PC-9 (cell line): ENCODE data around the gene CHKB. TPM values are rescaled to one million over a fixed set of nuclear protein-coding genes. Genes with fewer than 3 reads are reported as not detected.

Experiments used
- BruUV-seq: library from RNA; stranded (reverse); fragments of 400-500 nt; replicated peaks from 2 replicates; lab custom pipeline; 2021; lab: Mats Ljungman, UMichigan
- CTCF ChIA-PET: fragments of 300-600 bp; sonication (Branson Sonifier 250); formaldehyde crosslinking; loops from one replicate; lab custom pipeline; 2022; ENCODE audit warnings: antibody characterized with exemption; lab: Charles Lee
- POLR2A ChIA-PET: fragments of 300-600 bp; sonication (Branson Sonifier 250); formaldehyde crosslinking; loops from one replicate; lab custom pipeline; 2022; ENCODE audit warnings: antibody characterized with exemption; ENCODE audit not compliant: unreplicated experiment; lab: Charles Lee
- DNase-seq, 2 experiments: peaks; one replicate each; pipeline versions ENCODE4 v3.0.0 to v3.0.0-alpha.2; 2015 to 2022; ENCODE audit warnings: mixed read lengths in 1 of 2
- H2AFZ ChIP-seq: fragments of 200-600 bp; sonication (generic); 2 replicates; pipeline ENCODE4 v1.8.1; 2017; ENCODE audit warnings: antibody characterized with exemption
- H3F3A ChIP-seq: fragments of 200-600 bp; sonication (generic); 2 replicates; pipeline ENCODE4 v1.8.1; 2017; ENCODE audit warnings: antibody characterized with exemption, mild to moderate bottlenecking, low read depth; ENCODE audit not compliant: insufficient read depth
- H3K27ac ChIP-seq: fragments of 200-600 bp; sonication (generic); 2 replicates; pipeline ENCODE4 v1.6.1; 2016; ENCODE audit warnings: mixed run types
- H3K27me3 ChIP-seq: fragments of 200-600 bp; sonication (generic); 2 replicates; pipeline ENCODE4 v1.6.1; 2016; ENCODE audit warnings: low read depth, mixed run types; ENCODE audit not compliant: insufficient read depth
- H3K36me3 ChIP-seq: fragments of 200-600 bp; sonication (generic); 2 replicates; pipeline ENCODE4 v1.6.1; 2016; ENCODE audit warnings: low read depth, mixed run types
- H3K4me1 ChIP-seq: fragments of 200-600 bp; sonication (generic); replicated peaks from 2 replicates; pipeline ENCODE4 v1.6.1; 2016; ENCODE audit warnings: mixed run types; ENCODE audit not compliant: insufficient read depth
- H3K4me2 ChIP-seq: fragments of 200-600 bp; sonication (generic); 2 replicates; pipeline ENCODE4 v1.6.1; 2017; ENCODE audit warnings: mixed run types
- H3K4me3 ChIP-seq: fragments of 200-600 bp; sonication (generic); 2 replicates; pipeline ENCODE4 v1.6.1; 2016; ENCODE audit warnings: mixed run types
- H3K79me2 ChIP-seq: fragments of 200-600 bp; sonication (generic); 2 replicates; pipeline ENCODE4 v1.6.1; 2017; ENCODE audit warnings: low read depth, mixed run types
- H3K9me2 ChIP-seq: fragments of 200-600 bp; sonication (generic); 2 replicates; pipeline ENCODE4 v1.8.1; 2017; ENCODE audit warnings: mild to moderate bottlenecking; ENCODE audit not compliant: insufficient read depth
- H3K9me3 ChIP-seq: fragments of 200-600 bp; sonication (generic); 2 replicates; pipeline ENCODE4 v1.8.1; 2016; ENCODE audit warnings: low read depth; ENCODE audit not compliant: insufficient read depth
- H4K20me1 ChIP-seq: fragments of 200-600 bp; sonication (generic); 2 replicates; pipeline ENCODE4 v1.8.1; 2017; ENCODE audit not compliant: insufficient read depth
- CTCF ChIP-seq: fragments of 200-600 bp; sonication (generic); conservative IDR thresholded peaks from 2 replicates; pipeline ENCODE4 v1.6.1; 2017; ENCODE audit warnings: mixed run types, antibody characterized with exemption, mild to moderate bottlenecking, moderate library complexity
- EZH2 ChIP-seq: fragments of 200-600 bp; sonication (generic); IDR thresholded peaks from 2 replicates; pipeline ENCODE4 v1.8.0; 2017; ENCODE audit warnings: antibody characterized with exemption, low read depth
- intact Hi-C: fragments of 100-400 bp; cut with micrococcal nuclease; formaldehyde crosslinking; loops from one replicate; pipeline ENCODE4 v1.10.0; 2022; ENCODE audit not compliant: unreplicated experiment
- total RNA-seq: library from RNA; stranded (reverse); gene quantifications from 2 replicates; pipeline ENCODE4 v1.2.3, GENCODE V29; 2021

CHKB gene
- total RNA-seq, 1 experiment from 2014 or later = 60.0 TPM

DNA sequence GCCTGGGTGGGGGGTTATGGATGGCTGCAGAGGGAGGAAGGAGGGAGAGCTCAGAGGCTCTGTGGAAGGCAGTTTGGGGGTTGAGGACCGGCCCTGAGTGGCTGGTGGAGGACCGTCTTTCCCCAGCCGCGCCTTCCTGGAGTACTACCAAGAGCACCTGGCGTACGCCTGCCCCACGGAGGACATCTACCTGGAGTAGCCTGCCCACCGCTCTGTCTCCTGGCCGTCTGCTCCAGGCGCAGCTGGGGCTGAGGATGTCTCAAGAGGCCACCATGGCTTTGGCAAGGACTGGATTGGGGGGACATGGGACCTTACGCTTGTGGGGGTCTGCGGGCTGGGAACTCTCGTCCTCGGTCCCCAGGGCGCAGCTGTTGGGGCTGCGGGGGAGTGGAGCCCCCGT lies 27.9 kb upstream of the CHKB start:
- Histone ChIP-seq H3K27ac (no peak overlapping the region), H3K4me2 (no peak overlapping the region), H3K27me3 (peaks cover 68% of the 10 kb centered on the region), H4K20me1 (no peaks in the 10 kb centered on the region; the same call in none of the 2 replicates), H2AFZ (no peak overlapping the region), H3K9me2 (no peaks in the 10 kb centered on the region), H3K9me3 (no peaks in the 10 kb centered on the region), H3K36me3 (no peaks in the 10 kb centered on the region), H3K4me1 (peaks cover 6% of the 10 kb centered on the region; the same call in 1 of the 2 replicates), H3K4me3 (no peak overlapping the region), H3F3A (peaks cover 17% of the 10 kb centered on the region), H3K79me2 (no peaks in the 10 kb centered on the region)
- DNase-seq = no peak
- BruUV-seq = no TSS peak
- no peak for TF ChIP-seq EZH2
- no peak for TF ChIP-seq CTCF
- intact Hi-C loops = no loop called here
- ChIA-PET POLR2A (no interaction called here), CTCF (no interaction called here)

GRCh38 chr22:50610041-50610451 lies 27.4 kb upstream of the CHKB start:
- BruUV-seq = no TSS peak
- Histone ChIP-seq H4K20me1 (no peaks in the 10 kb centered on the region; the same call in none of the 2 replicates), H3K9me2 (no peaks in the 10 kb centered on the region), H3F3A (peaks cover 17% of the 10 kb centered on the region), H3K9me3 (no peaks in the 10 kb centered on the region), H2AFZ (no peak overlapping the region), H3K4me3 (no peak overlapping the region), H3K4me2 (no peak overlapping the region), H3K27ac (no peak overlapping the region), H3K4me1 (peaks cover 6% of the 10 kb centered on the region; the same call in 1 of the 2 replicates), H3K27me3 (peaks cover 74% of the 10 kb centered on the region), H3K36me3 (no peaks in the 10 kb centered on the region), H3K79me2 (no peaks in the 10 kb centered on the region)
- ChIA-PET CTCF (interaction anchor here (0.9 kb wide), 1 partner anchor 47 kb away, joined by 3 read pairs; the partner anchor contains the start of gene SYCE3), POLR2A (no interaction called here)
- DNase-seq = no peak
- intact Hi-C loops = no loop called here
- TF ChIP-seq EZH2 (no peak), CTCF (no peak)

DNA sequence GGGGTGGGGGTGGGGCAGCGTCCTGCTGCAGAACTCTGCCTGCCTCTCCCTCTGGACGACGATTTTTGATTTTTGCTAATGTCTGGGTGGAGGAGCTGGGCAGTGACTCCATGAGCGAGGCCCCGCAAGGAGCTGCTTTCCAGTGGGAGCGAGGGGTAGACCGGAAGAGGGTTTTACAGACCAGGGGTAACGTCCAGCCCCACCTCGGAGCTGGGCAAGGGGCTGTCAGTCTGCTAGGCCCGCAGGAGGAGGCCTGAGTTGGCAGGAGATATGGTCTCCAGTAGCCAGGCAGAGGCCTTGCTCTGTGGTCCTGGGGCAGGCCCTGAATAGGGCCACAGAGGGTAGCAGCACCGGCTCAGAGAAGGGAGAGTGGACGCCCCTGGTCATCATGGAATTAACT lies 26.9 kb upstream of the CHKB start:
- no peak overlapping the region for H3K27ac ChIP-seq
- H3K27me3 ChIP-seq = peaks cover 78% of the 10 kb centered on the region
- H3K4me2 ChIP-seq = no peak overlapping the region
- peaks cover 6% of the 10 kb centered on the region; the same call in 1 of the 2 replicates for H3K4me1 ChIP-seq
- no peak overlapping the region for H3K4me3 ChIP-seq
- no peak for DNase-seq
- no peaks in the 10 kb centered on the region for H3K9me3 ChIP-seq
- H3K36me3 ChIP-seq = no peaks in the 10 kb centered on the region
- no peaks in the 10 kb centered on the region; the same call in none of the 2 replicates for H4K20me1 ChIP-seq
- TF ChIP-seq CTCF = no peak
- TF ChIP-seq EZH2 = no peak
- intact Hi-C loops = no loop called here
- ChIA-PET CTCF (interaction anchor here (0.9 kb wide), 1 partner anchor 47 kb away, joined by 3 read pairs; the partner anchor contains the start of gene SYCE3), POLR2A (no interaction called here)
- H3K9me2 ChIP-seq = no peaks in the 10 kb centered on the region
- H3F3A ChIP-seq = peaks cover 17% of the 10 kb centered on the region
- H3K79me2 ChIP-seq = no peaks in the 10 kb centered on the region
- no peak overlapping the region for H2AFZ ChIP-seq
- BruUV-seq = no TSS peak
